Erythroblast (primary cell): ENCODE results near the gene TMEM45B.

Source experiments
- GATA1 ChIP-seq: IDR thresholded peaks from 2 replicates; pipeline ENCODE4 v1.6.1; 2011; ENCODE audit warnings: low read depth, mild to moderate bottlenecking, control low read depth, low read length, moderate library complexity
- POLR2A ChIP-seq: IDR thresholded peaks from 2 replicates; pipeline ENCODE4 v1.6.1; 2011; ENCODE audit warnings: mild to moderate bottlenecking, low read length

- TF ChIP-seq POLR2A (no peak), GATA1 (no peak)
Observed at GRCh38 chr11:129856036-129856435, 40.4 kb downstream of the TMEM45B start.
